VCaP (cell line): ENCODE measurements around the gene FHIP2A.
"Not testable (repeated sequence)": the region's sequence is repeated elsewhere in the genome, so short reads cannot be mapped to it uniquely, and the experiment has no call there.

Experiments used
- H3K27ac ChIP-seq: fragments of 450-650 bp; 2 replicates; pipeline ENCODE4 v1.5.1; 2017
- CTCF ChIP-seq: fragments of 450-650 bp; conservative IDR thresholded peaks from 2 replicates; pipeline ENCODE4 v1.5.1; 2017; ENCODE audit warnings: mild to moderate bottlenecking, moderate library complexity

FHIP2A gene

GRCh38 chr10:114821293-114821914 is at the start of gene FHIP2A:
FHIP2A (plus strand) TSS chr10:114821780; CDS start chr10:114822079, 299 bp downstream.
- peak; percentile 90 for TF ChIP-seq CTCF
- H3K27ac ChIP-seq: peak within 1 kb of the TSS; percentile 90

GRCh38 chr10:114772496-114773196 is 48.9 kb upstream of the FHIP2A start:
- H3K27ac ChIP-seq: no peak overlapping the region
- TF ChIP-seq CTCF: no peak

DNA sequence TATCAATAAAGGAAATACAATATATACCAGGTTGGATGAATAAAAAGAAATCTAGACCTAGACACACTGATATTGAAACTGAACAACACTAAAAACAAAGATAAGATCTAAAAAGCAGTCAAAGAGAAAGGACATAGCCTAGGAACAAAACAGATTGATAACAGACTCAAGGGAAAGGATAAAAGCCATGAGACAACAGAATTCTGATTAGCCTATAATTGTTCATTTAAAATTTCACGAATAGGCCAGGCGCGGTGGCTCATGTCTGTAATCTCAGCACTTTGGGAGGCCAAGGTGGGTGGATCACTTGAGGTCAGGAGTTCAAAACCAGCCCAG is 48.4 kb upstream of the FHIP2A start:
- no peak for TF ChIP-seq CTCF
- H3K27ac ChIP-seq: no peak overlapping the region

- H3K27ac ChIP-seq: not testable (repeated sequence)
Observed at GRCh38 chr10:114775082-114775481, 46.5 kb upstream of the FHIP2A start.

GRCh38 chr10:114777415-114777814 is 44.2 kb upstream of the FHIP2A start:
- TF ChIP-seq CTCF: no peak
- H3K27ac ChIP-seq: no peak overlapping the region

DNA sequence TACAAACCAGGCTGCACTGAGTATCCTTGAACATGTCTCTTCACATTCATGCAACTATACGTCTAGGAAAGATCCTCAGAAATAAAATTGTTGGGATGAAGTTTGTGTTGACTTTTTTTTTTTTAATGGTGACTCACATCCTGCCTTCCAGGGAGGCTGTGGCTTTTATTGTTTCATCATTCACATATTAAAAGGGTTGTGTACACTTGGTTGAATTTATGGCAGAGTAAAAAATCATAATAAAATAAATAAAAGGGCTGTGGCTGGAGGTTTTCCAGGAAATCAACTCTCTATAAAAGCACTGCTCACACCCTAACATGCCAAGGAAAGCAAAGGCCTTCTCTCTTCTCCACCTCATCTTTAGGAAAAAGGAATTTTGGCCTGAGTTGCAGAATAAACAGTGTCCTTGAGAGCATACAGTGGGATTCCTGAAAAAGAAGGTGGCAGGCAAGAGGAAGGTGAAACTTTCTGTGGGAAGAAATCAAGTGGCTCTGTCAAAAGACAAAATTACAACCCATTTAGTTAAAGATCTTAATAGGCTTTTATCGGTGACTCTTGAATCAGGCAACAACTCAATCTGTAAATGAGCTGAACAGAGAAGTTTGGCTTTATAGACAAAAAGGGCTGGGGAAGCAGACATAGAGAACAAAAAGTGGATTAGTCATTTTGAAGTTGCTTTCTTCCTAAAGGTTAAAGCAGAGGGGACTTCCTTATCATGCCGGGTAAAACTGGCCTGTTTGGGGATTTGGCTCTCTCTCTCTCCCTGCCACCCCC is 41.6 kb upstream of the FHIP2A start:
- peak overlapping the region; percentile 67 for H3K27ac ChIP-seq
- no peak for TF ChIP-seq CTCF

DNA sequence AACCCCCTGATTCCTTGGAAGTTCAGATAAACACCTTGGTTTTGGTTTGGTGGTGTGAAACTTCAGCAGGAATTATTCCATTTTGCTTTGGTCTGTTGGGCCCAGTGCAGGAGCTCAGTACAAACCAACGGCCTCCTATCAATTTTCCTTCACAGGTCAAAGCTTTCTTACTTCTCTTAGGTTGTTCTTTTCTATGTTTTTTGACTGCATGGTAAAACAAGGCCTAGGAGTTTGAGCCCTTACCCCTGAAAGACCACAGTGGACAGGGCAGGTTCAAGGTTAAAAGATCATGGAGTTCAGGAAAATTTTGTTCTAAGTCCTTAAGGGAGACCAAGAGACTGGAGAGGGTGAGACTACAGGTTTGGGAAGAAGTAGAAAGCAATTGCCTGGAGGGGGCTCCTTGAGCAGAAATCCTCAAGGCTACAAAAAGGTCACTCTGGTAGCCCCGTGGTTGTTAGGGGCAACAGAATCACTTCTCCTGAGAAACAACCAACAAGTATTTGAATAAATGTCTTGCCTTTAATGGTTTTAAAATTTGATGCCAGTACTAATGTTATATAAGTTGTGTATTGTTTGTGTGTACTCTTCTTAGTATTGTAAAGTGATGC is 40.9 kb upstream of the FHIP2A start:
- peak overlapping the region; percentile 67 for H3K27ac ChIP-seq

More for the DNA sequence above, 40.9 kb upstream of the FHIP2A start:
- TF ChIP-seq CTCF: no peak
